Inflammatory macrophage treated with lipopolysaccharide for 4 hours (primary cell): Measurements from ENCODE around the gene DNAAF9.
"Not testable (repeated sequence)": the region's sequence is repeated elsewhere in the genome, so short reads cannot be mapped to it uniquely, and the experiment has no call there.

Experiments
- DNase-seq: peaks from one replicate; pipeline ENCODE4 v3.0.0-alpha.2; 2020

Gene DNAAF9

DNA sequence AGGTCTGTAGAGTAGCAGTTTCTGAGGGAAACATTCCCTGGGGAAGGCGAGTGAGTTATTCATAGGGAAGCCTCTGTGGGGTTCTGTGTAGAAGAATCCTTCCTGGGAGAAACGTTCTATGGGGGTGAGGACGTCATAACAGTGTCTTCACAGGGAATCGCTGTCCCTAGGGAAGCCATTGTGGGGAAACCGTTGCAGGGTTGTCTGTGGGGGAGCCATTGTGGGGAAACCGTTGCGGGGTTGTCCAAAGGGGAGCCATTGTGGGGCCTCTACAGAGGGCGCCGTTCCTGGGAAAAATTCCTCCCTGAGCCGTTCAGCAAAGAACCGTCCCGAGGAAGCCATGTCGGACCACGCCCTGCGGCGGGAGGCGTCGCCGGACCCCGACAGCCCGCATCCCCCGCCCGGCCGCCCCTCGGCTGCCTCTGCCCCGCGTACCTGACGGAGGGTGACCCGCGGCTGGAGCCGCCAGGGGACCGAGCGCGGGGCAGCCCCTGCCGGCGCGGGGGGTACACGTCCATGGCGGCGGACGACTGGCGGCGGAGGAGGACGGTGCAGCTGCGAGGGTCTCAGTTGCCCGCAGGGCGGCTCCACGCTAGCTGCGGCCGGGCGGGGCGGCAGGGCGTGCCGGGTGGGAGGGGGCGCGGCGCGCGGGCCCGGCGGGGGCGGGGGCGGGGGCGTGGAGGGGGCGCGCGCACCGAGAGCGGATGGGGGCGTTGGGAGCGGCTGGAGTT lies at the start of gene DNAAF9:
Gene DNAAF9 (minus strand): TSS at position 630 of the 731 bp plus-strand sequence. CDS start 112 bp downstream, at position 518.
- DNase-seq = peak; percentile 60

- DNase-seq = no peak
Measured at GRCh38 chr20:3456648-3457047, 49.2 kb upstream of the DNAAF9 start.

DNA sequence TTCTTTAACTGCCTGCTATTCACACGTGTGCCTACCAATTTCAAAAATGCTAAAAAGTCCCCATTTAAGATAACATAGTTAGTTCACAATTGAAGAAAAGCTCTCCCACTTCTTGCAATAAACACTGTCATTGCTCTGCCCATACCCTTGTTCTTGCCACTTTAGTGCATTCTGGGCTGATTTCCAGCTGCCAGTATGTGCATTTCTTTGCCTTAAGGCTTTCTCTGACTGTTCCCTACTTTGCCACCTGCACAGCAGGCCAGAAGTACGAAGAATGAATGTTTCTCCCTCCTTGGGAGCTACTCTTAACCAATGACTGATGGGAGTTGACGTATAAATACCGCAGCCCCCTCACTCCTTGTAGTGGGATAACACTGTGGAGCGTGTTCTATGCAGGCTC lies 47.4 kb upstream of the DNAAF9 start:
- no peak for DNase-seq

GRCh38 chr20:3452690-3453089 lies 45.2 kb upstream of the DNAAF9 start:
- no peak for DNase-seq

DNA sequence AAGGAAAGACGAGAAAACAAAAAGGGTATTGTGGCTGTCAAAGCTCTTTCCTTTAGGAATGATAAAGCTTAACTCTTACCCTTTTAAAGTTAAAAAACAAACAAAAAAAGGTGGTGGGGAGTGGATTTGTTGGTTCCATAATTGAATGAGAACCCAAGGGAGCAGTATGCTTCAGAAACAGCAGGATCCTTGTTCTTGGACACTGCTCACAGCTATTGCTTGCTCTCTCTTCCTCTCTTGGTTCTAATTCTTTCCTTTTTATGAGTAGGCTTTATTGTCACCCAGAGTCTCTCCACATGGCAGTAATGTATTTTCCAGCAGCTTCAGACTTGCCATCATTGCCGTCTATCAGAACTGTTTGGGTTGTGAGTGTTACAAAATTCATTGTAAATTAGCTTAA lies 44.7 kb upstream of the DNAAF9 start:
- DNase-seq = no peak

DNA sequence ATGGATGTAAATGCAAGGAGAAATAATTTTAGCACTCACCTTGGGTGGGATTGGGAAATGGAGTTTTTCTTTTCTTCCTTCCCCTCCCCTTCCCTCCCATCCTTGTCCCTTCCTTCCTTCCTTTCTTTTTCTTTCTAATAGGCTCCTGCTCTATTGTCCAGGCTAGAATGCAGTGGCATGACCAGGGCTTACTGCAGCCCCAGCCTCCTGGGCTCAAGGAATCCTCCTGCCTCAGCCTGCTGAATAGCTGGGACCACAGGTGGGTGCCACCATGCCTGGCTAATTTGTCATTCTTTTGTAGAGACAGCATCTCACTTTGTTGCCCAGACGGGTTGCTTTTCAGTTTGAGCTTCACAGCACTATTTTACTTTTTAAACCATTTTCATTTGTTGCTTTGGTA lies 41.9 kb upstream of the DNAAF9 start:
- no peak for DNase-seq

GRCh38 chr20:3447321-3447720 lies 39.9 kb upstream of the DNAAF9 start:
- no peak for DNase-seq

- DNase-seq = no peak
Measured at GRCh38 chr20:3446779-3447178, 39.3 kb upstream of the DNAAF9 start.

DNA sequence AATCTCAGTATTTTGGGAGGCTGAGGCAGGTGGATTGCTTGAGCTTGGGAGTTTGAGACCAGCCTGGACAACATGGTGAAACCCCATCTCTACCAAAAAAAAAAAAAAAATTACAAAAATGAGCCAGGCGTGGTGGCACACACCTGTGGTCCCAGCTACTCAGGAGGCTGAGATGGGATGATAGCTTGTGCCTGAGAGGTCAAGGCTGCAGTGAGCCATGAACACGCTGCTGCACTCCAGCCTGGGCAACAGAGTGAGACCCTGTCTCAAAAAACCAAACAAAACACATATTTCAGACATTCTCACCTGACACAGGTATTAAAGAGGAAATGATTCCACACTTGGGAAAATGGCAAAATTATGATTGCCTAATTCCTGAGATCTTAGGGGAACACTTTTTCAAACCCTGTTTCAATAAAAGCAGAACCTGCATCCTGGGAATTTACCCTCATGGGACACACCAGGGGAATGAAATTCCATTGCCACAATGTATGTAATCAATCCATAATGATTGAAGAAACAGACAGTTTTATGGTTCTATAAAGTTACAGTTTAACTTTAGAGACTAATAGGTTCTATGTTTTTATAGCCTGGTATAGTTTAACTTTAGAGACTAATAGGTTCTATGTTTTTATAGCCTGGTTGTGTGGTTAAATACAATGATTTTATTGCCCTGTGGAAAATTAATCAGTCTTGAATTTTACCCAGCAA lies 29.6 kb upstream of the DNAAF9 start:
- no peak for DNase-seq

DNA sequence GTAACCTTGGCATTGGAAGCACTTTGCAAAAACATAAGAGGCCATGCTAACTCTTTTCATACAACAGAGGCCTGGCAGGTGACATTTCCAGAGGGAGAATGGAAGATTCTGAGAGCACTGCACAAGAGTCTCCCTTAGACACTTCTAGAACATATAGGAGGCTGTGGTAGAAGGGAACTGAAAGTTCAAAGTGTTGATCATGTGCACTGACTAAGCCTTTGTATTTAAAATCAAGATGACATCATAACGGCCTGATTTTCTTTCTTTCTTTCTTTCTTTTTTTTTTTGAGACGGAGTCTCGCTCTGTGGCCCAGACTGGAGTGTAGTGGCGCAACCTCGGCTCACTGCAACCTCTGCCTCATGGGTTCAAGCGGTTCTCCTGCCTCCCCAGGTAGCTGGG lies 26.8 kb upstream of the DNAAF9 start:
- peak; percentile 88 for DNase-seq

GRCh38 chr20:3433744-3434143 lies 26.3 kb upstream of the DNAAF9 start:
- DNase-seq = peak; percentile 3

DNA sequence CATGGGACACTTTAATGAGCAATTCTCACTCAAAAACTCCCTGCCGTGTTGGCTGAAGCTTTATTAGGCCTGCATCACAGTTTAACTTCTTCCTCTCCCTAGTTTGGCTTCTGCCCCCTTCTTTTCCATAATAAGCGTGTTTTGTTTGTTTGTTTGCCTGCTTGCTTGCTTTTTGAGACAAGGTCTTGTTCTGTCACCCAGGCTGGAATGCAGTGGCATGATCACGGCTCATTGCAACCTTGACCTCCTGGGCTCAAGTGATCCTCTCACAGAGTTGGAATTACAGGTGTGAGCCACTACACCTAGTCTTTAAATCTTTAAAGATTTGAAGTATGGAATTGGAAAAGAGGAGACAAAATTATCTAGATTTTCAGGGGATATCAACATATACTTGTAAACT lies 25.4 kb upstream of the DNAAF9 start:
- no peak for DNase-seq

- no peak for DNase-seq
Measured at GRCh38 chr20:3431109-3431508, 23.6 kb upstream of the DNAAF9 start.

GRCh38 chr20:3430376-3431069 lies 23.1 kb upstream of the DNAAF9 start:
- peak; percentile 66 for DNase-seq

DNA sequence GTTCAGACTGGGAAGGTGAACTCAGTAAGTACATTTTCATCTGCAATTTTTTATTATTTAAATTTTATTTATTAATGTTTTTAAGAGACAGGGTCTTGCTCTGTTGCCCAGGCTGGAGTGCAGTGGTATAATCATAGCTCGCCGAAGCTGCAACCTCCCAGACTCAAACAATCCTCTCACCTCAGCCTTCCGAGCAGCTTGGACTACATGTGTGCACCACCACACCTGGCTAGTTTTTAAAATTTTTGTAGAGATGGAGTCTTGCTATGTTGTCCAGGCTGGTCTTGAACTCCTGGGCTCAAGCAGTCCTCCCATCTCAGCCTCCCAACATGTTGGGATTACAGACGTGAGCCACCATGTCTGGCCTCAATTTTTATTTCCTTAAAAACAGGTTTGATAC lies 19.3 kb upstream of the DNAAF9 start:
- not testable (repeated sequence) for DNase-seq

DNA sequence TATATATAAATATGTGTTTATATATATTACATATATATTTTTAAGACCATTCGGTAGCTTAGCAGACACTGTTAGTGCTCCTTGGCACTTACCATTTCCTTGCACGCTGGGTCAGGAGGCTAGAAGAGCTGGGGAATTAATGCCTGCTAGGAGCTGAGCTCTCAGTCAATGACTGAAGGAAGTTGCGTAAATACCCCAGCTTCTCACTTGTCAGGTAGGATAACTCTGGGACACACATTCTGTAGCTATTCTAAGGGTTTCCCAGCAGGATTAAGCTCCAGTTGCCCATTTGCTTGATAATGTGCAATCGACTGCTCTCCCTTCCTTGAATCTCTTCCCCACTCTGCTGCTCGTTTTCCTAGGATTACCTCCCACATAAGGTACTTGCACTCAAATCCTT lies 15.7 kb upstream of the DNAAF9 start:
- DNase-seq = no peak

- no peak for DNase-seq
Measured at GRCh38 chr20:3421985-3422384, 14.5 kb upstream of the DNAAF9 start.

DNA sequence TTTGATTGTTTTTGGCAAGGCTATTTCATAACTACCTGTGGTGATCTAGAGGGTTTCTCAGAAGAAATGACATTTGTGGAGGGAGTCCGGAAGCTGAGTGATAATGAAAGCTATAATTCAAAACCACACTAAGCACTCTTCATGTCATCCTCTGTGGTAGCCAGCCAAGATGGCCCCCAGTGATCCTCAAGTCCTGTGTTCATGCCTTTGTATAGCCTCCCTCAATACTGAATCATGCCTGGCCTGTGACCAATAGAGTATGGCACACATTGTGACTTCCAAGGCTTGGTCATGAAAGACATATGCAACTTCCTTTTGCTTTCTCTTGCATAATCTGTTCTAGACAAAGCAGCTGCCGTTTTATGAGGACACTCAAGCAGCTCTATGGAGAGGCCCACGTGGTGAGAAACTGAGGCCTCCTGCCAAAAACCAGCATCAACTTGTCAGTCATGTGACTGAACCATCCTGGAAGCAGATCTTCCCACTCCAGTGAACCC lies 12.8 kb upstream of the DNAAF9 start:
- DNase-seq = peak; percentile 98

DNA sequence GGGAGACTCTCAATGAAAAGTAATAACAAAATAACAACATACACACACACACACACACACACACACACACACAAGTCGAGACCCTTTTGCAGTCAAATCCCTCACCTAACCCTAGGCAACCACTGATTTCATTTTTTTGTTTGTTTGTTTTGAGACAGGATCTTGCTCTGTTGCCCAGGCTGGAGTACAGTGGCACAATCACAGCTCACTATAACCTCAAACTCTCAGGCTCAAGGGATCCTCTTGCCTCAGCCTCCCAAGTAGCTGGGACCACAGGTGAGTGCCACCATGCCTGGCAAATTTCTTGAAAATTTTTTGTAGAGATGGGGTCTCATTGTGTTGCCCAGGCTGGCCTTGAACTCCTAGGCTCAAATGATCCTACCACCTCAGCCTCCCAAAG lies 10.7 kb upstream of the DNAAF9 start:
- DNase-seq = not testable (repeated sequence)

DNA sequence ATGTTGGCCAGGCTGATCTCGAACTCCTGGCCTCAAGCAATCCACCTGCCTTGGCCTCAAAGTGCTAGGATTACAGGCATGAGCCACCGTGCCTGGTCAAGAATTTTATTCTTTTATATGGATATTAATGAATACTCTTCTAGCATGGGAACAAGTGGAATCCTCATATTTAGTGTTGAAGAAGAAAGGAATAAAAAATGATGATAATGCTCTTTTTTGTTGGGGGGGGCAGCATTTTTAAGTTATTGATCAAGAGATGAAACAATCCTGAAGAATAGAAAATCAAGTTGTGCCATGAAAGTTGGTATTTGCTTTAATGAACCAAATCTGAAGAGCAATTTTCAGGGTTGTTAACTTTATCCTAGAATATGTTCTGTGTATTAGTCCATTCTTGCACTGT lies 6.7 kb upstream of the DNAAF9 start:
- DNase-seq = no peak

GRCh38 chr20:3413393-3413889 lies 6.0 kb upstream of the DNAAF9 start:
- DNase-seq = no peak

- no peak for DNase-seq
Measured at GRCh38 chr20:3412600-3413392, 5.3 kb upstream of the DNAAF9 start.

GRCh38 chr20:3410464-3410863 lies 3.0 kb upstream of the DNAAF9 start:
- no peak for DNase-seq
